Hypothalamus (tissue), 51 donors: Measurements from ENCODE around the gene RIPK3.

Source experiments
- DNase-seq, 51 donors: peaks; one replicate each; lab custom pipeline; 2025; lab: John Stamatoyannopoulos, UW

Gene RIPK3

DNA sequence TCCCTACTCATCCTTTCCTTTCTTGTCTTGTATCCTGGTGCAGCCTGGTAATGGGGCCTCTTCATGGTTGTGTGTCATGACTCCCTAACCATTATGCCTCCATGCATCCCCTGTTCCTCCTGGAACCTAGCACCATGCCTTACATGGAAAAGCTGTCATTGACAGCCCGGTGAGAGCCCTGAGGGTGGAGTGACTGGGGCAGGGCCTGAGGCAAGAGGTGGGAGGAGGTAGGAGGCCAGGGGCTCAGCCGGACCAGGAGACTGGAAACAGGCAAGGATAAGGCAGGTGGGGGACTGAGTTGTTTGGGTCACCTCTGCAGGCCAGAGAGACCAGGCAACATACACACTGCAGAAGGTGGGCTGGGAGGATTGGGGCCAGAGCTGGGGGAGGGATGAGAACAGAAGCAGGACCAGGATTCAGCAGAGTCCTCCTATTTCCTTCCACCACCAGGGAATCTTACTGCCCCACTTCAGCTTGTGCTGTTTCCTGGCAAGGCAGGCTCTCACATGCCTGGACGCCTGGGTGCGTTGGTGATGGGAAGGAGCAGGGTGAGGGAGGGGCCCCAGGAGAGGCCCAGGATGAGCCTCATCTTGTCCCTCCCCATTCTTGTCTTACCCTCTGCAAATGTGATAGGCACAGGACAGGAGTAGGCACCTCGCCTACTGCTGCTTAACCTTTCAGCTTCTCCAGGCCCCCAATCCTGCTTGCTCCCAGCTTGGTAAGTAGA is 30.1 kb downstream of the RIPK3 start, which contains the start of gene LTB4R2:
LTB4R2 (plus strand) TSS at position 603 of the 727 bp plus-strand sequence. CDS start 525 bp downstream, outside the sequence.
- no peak for DNase-seq

GRCh38 chr14:24308342-24309124 is 31.3 kb downstream of the RIPK3 start:
- DNase-seq = no peak

GRCh38 chr14:24307575-24308341 is 32.0 kb downstream of the RIPK3 start, which contains the start of gene CIDEB:
CIDEB (minus strand) TSS chr14:24307977; CDS start chr14:24307858, 119 bp downstream.
- DNase-seq = peak in 24 of 51 donors; percentile 5 to 60 (median 34)

GRCh38 chr14:24307156-24307574 is 32.6 kb downstream of the RIPK3 start:
- DNase-seq = no peak

DNA sequence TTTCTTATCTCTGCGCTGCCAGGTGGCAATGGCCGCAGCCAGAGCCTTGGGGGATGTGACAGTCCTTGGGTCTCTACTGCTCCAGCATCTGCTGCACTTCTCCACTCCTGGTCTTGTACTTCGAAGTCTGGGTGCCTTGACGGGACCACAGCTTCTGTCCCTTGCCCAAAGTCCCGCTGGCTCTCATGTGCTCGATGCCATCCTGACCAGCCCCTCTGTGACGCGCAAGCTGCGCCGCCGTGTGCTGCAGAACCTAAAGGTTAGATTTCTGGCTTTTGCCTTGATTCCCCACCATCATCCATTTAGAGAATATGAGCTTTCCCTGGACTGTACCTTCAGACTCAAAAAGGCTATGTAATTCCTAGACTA is 35.8 kb downstream of the RIPK3 start:
- no peak for DNase-seq

DNA sequence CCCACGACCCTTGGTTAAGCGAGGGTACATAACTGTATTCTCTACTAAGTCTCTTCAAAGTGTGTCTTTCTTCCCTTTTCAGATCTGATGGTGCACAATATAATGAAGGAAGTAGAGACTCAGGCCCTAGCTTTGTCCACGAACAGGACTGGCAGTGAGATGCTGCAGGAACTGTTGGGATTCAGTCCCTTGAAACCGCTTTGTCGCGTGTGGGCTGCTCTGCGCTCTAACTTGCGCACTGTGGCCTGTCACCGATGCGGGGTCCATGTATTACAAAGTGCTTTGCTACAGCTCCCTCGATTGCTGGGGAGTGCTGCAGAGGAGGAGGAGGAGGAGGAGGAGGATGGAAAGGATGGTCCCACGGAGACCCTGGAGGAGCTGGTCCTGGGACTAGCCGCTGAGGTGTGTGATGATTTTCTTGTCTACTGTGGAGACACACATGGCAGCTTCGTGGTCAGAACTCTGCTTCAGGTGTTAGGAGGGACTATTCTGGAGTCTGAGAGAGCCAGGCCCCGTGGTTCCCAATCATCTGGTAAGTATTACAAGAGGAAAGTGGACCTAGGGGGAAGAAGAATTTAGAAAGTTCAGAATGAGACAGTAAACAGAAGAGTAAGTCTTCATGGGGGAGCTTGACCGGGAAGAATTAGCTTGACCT is 39.3 kb downstream of the RIPK3 start:
- DNase-seq = no peak

GRCh38 chr14:24299255-24300191 is 40.3 kb downstream of the RIPK3 start, which contains the start of the genes DHRS1 and NOP9:
DHRS1 (minus strand) TSS chr14:24299780; CDS start chr14:24299106, 674 bp downstream.
NOP9 (plus strand) TSS chr14:24299850; CDS start chr14:24299955, 105 bp downstream.
- DNase-seq = peak; percentile 46 to 92 (median 80)

- DNase-seq = peak in 4 of 51 donors; percentile 12 to 51 (median 28)
Measured at GRCh38 chr14:24298892-24299254, 40.9 kb downstream of the RIPK3 start.

DNA sequence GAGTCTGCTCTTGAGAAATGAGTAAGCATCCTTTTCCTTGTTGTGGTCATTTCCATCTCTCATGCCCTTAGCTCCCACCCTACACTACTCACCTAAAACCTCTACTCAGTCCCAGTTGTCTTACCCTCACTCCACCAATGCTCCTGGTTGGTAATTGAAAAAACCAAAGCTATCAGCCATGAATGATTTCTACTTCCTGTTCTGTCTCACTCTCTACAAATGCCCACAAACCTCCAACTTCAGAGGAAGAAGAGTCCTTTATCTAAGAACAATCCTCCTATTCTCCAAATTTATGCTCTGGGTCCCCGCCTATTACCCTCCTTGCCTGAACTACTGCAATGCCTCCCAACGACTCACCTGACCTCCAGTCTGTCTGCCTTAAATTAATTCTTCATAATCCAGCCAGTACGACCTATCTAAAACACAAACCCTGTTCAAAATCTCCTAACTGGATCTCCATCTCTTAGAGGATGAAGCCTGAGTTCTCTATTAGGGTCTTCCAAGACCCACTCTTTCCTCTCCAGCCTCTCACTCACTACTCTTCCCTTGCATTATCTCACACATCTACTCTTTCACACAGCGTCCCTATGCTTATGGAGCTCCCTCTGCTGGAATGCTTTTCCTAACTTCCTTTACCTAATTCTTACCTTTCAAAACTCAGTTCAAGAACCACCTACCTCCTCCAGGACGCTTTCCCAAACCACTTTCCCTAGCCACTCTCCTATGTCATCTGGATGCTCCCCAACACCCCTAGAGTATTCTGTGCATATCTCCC is 42.4 kb downstream of the RIPK3 start:
- peak in 1 of 51 donors; percentile 14 for DNase-seq

- peak in 35 of 51 donors; percentile 10 to 80 (median 36) for DNase-seq
Measured at GRCh38 chr14:24296341-24297157, 43.2 kb downstream of the RIPK3 start.

DNA sequence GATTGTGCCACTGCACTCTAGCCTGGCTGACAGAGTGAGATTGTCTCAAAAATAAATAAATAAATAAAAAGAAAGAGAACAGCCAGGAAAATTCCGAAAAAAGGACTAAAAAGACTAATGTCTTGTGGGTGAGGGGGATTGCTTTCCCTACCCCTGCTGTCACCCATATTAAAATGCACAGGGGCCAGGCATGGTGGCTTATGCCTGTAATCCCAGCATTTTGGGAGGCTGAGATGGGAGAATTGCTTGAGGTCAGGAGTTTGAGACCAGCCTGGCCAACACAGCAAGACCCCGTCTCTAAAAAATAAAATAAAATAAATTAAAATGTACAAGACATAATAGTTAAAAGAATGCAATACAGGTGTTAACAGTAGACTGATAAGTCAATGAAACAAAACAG is 46.3 kb downstream of the RIPK3 start:
- no peak for DNase-seq

- no peak for DNase-seq
Measured at GRCh38 chr14:24292118-24292807, 47.5 kb downstream of the RIPK3 start.

- no peak for DNase-seq
Measured at GRCh38 chr14:24291446-24292117, 48.2 kb downstream of the RIPK3 start.

DNA sequence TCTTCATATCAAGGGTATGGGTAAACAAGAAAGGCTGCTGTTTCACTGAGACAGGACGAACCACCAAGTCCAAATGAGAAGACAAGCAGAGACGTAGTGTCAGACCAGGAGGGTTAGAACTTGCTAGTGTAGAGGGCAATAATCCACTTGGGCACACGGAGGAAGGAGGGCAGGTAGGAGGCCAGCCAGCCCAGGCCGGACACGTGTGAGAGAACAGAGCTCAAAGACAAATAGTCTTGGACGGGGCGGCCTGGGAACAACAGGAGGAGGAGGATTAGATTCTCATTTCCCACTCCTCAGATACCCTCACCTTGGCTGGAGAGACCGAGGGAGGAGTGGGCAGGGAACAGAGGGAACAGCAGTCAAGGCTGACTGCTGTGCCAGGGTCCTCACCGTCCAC is 49.0 kb downstream of the RIPK3 start:
- DNase-seq = no peak

GRCh38 chr14:24289649-24290280 is 50.0 kb downstream of the RIPK3 start:
- no peak for DNase-seq

DNA sequence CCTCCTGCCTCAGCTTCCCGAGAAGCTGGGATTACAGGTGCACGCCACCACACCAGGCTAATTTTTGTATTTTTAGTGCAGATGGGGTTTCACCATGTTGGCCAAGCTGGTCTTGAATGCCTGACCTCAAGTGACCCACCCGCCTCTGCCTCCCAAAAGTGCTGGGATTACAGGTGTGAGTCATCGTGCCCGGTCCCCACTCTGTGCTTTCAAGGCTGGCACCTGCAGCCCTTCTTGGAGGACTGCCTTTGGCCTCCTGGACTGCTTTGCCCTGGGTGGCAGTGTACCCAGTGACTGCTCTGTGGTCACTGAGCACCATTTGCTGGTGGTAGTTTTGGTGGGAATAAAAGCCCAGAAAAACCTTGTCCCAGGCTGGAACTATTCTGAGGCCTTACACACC is 52.8 kb downstream of the RIPK3 start:
- DNase-seq = no peak
